Duodenal mucosa (tissue), 2 donors: ENCODE measurements around the gene IGF2.
"Not testable (repeated sequence)": the region's sequence is repeated elsewhere in the genome, so short reads cannot be mapped to it uniquely, and the experiment has no call there.

Experiments
- H3K27ac ChIP-seq: one replicate; pipeline ENCODE4 v1.7.0; 2013; ENCODE audit warnings: low read depth, low read length
- H3K27me3 ChIP-seq, 2 donors: one replicate each; pipeline ENCODE4 v1.7.0; 2013; ENCODE audit warnings: low read length in 2 of 2, control low read depth in 1 of 2; ENCODE audit not compliant: insufficient read depth in 2 of 2, control insufficient read depth in 1 of 2
- H3K36me3 ChIP-seq, 2 donors: one replicate each; pipeline ENCODE4 v1.7.0; 2013; ENCODE audit warnings: low read length in 2 of 2, control low read depth in 1 of 2; ENCODE audit not compliant: insufficient read depth in 2 of 2, control insufficient read depth in 1 of 2
- H3K4me1 ChIP-seq, 2 donors: one replicate each; pipeline ENCODE4 v1.7.0; 2013; ENCODE audit warnings: low read length in 2 of 2, control low read depth in 1 of 2; ENCODE audit not compliant: insufficient read depth in 2 of 2, control insufficient read depth in 1 of 2
- H3K4me3 ChIP-seq, 2 donors: one replicate each; pipeline ENCODE4 v1.7.0; 2013; ENCODE audit warnings: low read length in 2 of 2, low read depth in 1 of 2
- H3K9ac ChIP-seq, 2 donors: one replicate each; pipeline ENCODE4 v1.7.0; 2013; ENCODE audit warnings: low read length in 2 of 2, low read depth in 1 of 2
- H3K9me3 ChIP-seq, 2 donors: one replicate each; pipeline ENCODE4 v1.7.0; 2013; ENCODE audit warnings: low read length in 2 of 2, control low read depth in 1 of 2; ENCODE audit not compliant: control insufficient read depth in 1 of 2

The IGF2 gene

GRCh38 chr11:2130881-2131352 is 8.3 kb downstream of the IGF2 start:
- Histone ChIP-seq H3K4me1 (no peaks in the 10 kb centered on the region), H3K9ac (no peak overlapping the region), H3K27ac (no peak overlapping the region), H3K27me3 (peaks cover 4 to 31% of the 10 kb centered on the region in 2 donors), H3K4me3 (no peak overlapping the region), H3K36me3 (no peaks in the 10 kb centered on the region), H3K9me3 (no peaks in the 10 kb centered on the region)

GRCh38 chr11:2129699-2130366 is 9.4 kb downstream of the IGF2 start:
- H3K27me3 ChIP-seq: peaks cover 0 to 20% of the 10 kb centered on the region in 2 donors
- no peaks in the 10 kb centered on the region for H3K9me3 ChIP-seq
- H3K9ac ChIP-seq: no peak overlapping the region
- H3K4me1 ChIP-seq: no peaks in the 10 kb centered on the region
- H3K36me3 ChIP-seq: no peaks in the 10 kb centered on the region
- H3K4me3 ChIP-seq: no peak overlapping the region
- no peak overlapping the region for H3K27ac ChIP-seq

DNA sequence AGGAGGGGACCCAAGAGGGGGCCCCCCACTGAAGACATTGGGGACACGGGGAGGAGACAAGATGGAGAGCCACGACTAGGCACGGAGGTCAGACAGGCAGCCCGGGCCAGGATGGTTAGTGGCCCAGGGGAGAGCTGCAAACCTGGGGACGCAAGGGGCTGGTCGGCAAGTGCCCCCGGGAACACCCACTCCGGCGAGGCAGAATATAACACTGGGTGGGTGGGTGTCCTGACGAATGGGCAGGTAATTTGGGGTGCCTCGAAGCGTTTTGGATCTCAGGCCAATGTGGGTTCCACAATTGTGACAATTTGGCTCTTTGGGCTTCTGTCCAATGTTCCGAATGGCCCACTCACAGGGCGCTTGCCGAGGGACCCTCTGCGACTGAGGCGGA is 9.9 kb downstream of the IGF2 start:
- no peaks in the 10 kb centered on the region for H3K4me1 ChIP-seq
- H3K36me3 ChIP-seq: no peaks in the 10 kb centered on the region
- H3K27me3 ChIP-seq: peaks cover 0 to 15% of the 10 kb centered on the region in 2 donors
- no peak overlapping the region for H3K9ac ChIP-seq
- H3K4me3 ChIP-seq: no peak overlapping the region
- no peaks in the 10 kb centered on the region for H3K9me3 ChIP-seq
- no peak overlapping the region for H3K27ac ChIP-seq

DNA sequence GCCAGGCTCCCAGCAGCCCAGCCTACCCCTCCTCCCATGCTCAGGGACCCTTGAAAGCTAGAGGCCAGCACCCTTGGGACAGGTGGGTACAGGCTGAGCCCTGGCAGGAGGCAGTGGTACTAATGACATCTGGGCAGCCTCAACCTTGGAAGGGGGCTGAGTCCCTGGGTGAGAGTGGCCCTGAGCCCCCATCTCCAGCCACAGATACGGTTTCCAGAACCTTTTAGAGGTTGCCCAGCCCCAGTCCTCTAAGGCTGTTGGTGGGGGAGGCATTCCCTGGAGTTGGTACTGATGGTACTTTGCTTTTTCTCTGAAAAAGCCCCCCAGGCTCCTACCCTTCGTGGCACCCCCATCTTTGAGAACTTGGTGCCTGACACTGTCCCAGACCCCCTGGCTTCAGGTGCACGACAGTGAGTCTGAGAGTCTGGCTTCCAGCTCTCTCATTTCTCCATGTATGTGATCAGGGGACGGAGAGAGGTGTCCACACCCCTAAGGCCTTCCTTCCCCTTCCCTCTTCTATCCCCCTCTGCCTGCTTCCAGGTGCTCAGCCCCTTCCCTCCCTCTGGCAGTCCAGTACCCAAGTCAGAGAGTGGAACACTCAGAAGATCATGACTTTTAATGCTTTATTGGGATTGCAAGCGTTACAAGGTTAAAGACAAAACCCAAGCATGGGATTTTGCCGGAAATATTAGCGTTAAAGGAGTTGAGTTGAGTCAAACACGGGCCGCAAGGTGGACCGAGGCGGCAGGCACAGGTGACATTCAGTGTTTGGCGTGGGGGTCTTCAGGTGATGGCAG is 10.5 kb downstream of the IGF2 start:
- Histone ChIP-seq H3K9me3 (no peaks in the 10 kb centered on the region), H3K36me3 (no peaks in the 10 kb centered on the region), H3K9ac (no peak overlapping the region), H3K27ac (no peak overlapping the region), H3K27me3 (peaks cover 0 to 15% of the 10 kb centered on the region in 2 donors), H3K4me3 (no peak overlapping the region), H3K4me1 (no peaks in the 10 kb centered on the region)

DNA sequence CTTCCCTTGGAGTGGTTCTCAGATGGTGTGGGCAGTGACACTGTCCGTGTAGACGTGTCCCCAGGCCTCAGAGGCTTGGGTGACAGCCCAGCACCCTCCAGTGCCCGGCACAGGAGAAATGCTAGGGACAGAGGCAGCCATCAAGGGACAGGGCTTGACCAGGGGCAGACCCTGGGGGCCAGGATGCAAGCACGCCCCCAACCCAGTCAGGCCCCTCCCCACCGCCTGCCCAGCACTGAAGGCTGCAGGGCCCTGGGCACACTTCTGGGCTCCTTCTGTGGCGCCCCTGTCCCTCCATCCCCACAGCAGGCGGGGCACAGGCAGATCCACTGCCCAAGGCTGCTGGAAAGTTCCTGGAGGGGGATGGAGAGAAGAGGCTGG is 11.1 kb downstream of the IGF2 start:
- Histone ChIP-seq H3K9ac (no peak overlapping the region), H3K4me1 (no peaks in the 10 kb centered on the region), H3K4me3 (no peak overlapping the region), H3K27me3 (peaks cover 0 to 9% of the 10 kb centered on the region in 2 donors), H3K9me3 (no peaks in the 10 kb centered on the region), H3K27ac (no peak overlapping the region), H3K36me3 (no peaks in the 10 kb centered on the region)

- H3K9ac ChIP-seq: no peak overlapping the region
- no peaks in the 10 kb centered on the region for H3K36me3 ChIP-seq
- H3K9me3 ChIP-seq: no peaks in the 10 kb centered on the region
- no peak overlapping the region for H3K4me3 ChIP-seq
- H3K27ac ChIP-seq: no peak overlapping the region
- H3K27me3 ChIP-seq: peaks cover 0 to 8% of the 10 kb centered on the region in 2 donors
- H3K4me1 ChIP-seq: no peaks in the 10 kb centered on the region
Observed at GRCh38 chr11:2127482-2128129, 11.6 kb downstream of the IGF2 start.

GRCh38 chr11:2126520-2127085 is 12.6 kb downstream of the IGF2 start:
- Histone ChIP-seq H3K27ac (no peak overlapping the region), H3K9ac (no peak overlapping the region), H3K9me3 (no peaks in the 10 kb centered on the region), H3K4me3 (no peak overlapping the region), H3K36me3 (no peaks in the 10 kb centered on the region), H3K4me1 (no peaks in the 10 kb centered on the region), H3K27me3 (peaks cover 5 to 6% of the 10 kb centered on the region in 2 donors)

DNA sequence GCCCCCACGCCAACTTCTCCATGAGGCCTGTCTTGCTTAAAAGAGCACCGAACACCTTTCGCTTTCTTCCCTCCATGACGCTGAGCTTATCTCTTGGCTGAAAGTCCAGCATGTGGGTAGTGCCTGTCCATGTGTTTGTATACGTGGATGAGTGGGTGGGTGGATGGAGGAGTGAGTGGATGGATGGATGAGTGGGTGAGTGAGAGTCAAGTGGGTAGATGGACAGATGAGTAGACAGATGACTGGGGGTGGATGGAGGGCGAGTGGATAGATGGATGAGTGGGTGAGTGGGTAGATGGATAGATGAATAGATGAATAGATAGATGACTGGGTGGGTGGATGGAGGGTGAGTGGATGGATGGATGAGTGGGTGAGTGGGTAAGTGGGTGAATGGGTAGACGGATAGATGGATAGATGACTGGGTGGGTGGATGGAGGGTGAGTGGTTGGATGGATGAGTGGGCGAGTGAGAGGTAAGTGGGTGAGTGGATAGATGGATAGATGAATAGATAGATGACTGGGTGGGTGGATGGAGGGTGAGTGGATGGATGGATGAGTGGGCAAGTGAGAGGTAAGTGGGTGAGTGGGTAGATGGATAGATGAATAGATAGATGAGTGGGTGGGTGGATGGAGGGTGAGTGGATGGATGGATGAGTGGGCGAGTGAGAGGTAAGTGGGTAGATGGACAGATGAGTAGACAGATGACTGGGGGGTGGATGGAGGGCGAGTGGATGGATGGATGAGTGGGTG is 14.3 kb downstream of the IGF2 start:
- H3K27me3 ChIP-seq: peaks cover 8 to 10% of the 10 kb centered on the region in 2 donors
- not testable (repeated sequence) for H3K9ac ChIP-seq, H3K4me3 ChIP-seq, H3K9me3 ChIP-seq, H3K4me1 ChIP-seq, H3K27ac ChIP-seq, H3K36me3 ChIP-seq

GRCh38 chr11:2123628-2123960 is 15.6 kb downstream of the IGF2 start:
- H3K36me3 ChIP-seq: no peaks in the 10 kb centered on the region
- H3K4me1 ChIP-seq: no peaks in the 10 kb centered on the region
- no peak overlapping the region for H3K4me3 ChIP-seq
- H3K27ac ChIP-seq: no peak overlapping the region
- no peaks in the 10 kb centered on the region for H3K9me3 ChIP-seq
- peaks cover 8 to 15% of the 10 kb centered on the region in 2 donors for H3K27me3 ChIP-seq
- H3K9ac ChIP-seq: no peak overlapping the region
